ENCODE data around the gene CCDC183. TPM values are rescaled to one million over a fixed set of nuclear protein-coding genes. Genes with fewer than 3 reads are reported as not detected.
"Not testable (repeated sequence)": the region's sequence is repeated elsewhere in the genome, so short reads cannot be mapped to it uniquely, and the experiment has no call there.

CCDC183 gene
- total and polyA plus RNA-seq, 4 donors: 0.38 to 4.6 (median 2.2) TPM

- no peaks in the 10 kb centered on the region for H3K36me3 ChIP-seq (ENCODE audit: control insufficient read depth in 4 of 4, insufficient read depth in 4 of 4, low read length in 4 of 4)
- peaks cover 0 to 9% (median 3%) of the 10 kb centered on the region in 4 donors for H3K9me3 ChIP-seq (ENCODE audit: control insufficient read depth in 4 of 4, insufficient read depth in 3 of 4, low read length in 3 of 4)
- H3K4me1 ChIP-seq (ENCODE audit: control insufficient read depth in 5 of 5, insufficient read depth in 5 of 5, low read length in 5 of 5): peaks cover 0 to 3% (median 0%) of the 10 kb centered on the region in 5 donors
- H3K27ac ChIP-seq (ENCODE audit: low read depth in 1 of 2, low read length in 1 of 2): no peak overlapping the region
- DNase-seq (no peak), ATAC-seq (ENCODE audit: insufficient read depth, low FRiP score) (no peak)
- H3K27me3 ChIP-seq (ENCODE audit: control insufficient read depth in 3 of 3, insufficient read depth in 3 of 3, low read length in 2 of 3): no peaks in the 10 kb centered on the region
- no peak overlapping the region for H3K9ac ChIP-seq (ENCODE audit: insufficient read depth in 1 of 2, low read length in 2 of 2)
- no peak for TF ChIP-seq CTCF (IDR thresholded peaks at IDR 0.05; ENCODE audit: control extremely low read depth, extremely low read depth)
- WGBS, 2 donors: 61 to 73% methylated on average over 15 to 17 of the region's 17 CpGs
- no peak overlapping the region for H3K4me3 ChIP-seq
Observed at GRCh38 chr9:136754059-136754572, 42.0 kb upstream of the CCDC183 start.

GRCh38 chr9:136754626-136755301 is 41.4 kb upstream of the CCDC183 start:
- no peak for ATAC-seq (ENCODE audit: insufficient read depth, low FRiP score)
- no peak for TF ChIP-seq CTCF (IDR thresholded peaks at IDR 0.05; ENCODE audit: control extremely low read depth, extremely low read depth)
- Histone ChIP-seq H3K4me3 (no peak overlapping the region), H3K27ac (ENCODE audit: low read depth in 1 of 2, low read length in 1 of 2) (no peak overlapping the region), H3K9me3 (ENCODE audit: control insufficient read depth in 4 of 4, insufficient read depth in 3 of 4, low read length in 3 of 4) (peaks cover 0 to 9% (median 3%) of the 10 kb centered on the region in 4 donors), H3K27me3 (ENCODE audit: control insufficient read depth in 3 of 3, insufficient read depth in 3 of 3, low read length in 2 of 3) (no peaks in the 10 kb centered on the region), H3K9ac (ENCODE audit: insufficient read depth in 1 of 2, low read length in 2 of 2) (no peak overlapping the region), H3K36me3 (ENCODE audit: control insufficient read depth in 4 of 4, insufficient read depth in 4 of 4, low read length in 4 of 4) (no peaks in the 10 kb centered on the region), H3K4me1 (ENCODE audit: control insufficient read depth in 5 of 5, insufficient read depth in 5 of 5, low read length in 5 of 5) (peaks cover 0 to 3% (median 0%) of the 10 kb centered on the region in 5 donors)
- DNase-seq: no peak
- 85 to 89% methylated on average over 24 of the region's 24 CpGs for WGBS, 2 donors

- DNase-seq; H3K9me3 ChIP-seq (ENCODE audit: control insufficient read depth in 4 of 4, insufficient read depth in 3 of 4, low read length in 3 of 4); H3K27ac ChIP-seq (ENCODE audit: low read depth in 1 of 2, low read length in 1 of 2); ATAC-seq (ENCODE audit: insufficient read depth, low FRiP score); H3K4me3 ChIP-seq; H3K27me3 ChIP-seq (ENCODE audit: control insufficient read depth in 3 of 3, insufficient read depth in 3 of 3, low read length in 2 of 3); H3K36me3 ChIP-seq (ENCODE audit: control insufficient read depth in 4 of 4, insufficient read depth in 4 of 4, low read length in 4 of 4); H3K4me1 ChIP-seq (ENCODE audit: control insufficient read depth in 5 of 5, insufficient read depth in 5 of 5, low read length in 5 of 5); H3K9ac ChIP-seq (ENCODE audit: insufficient read depth in 1 of 2, low read length in 2 of 2): not testable (repeated sequence)
- WGBS, 2 donors: 90 to 91% methylated on average over 22 of the region's 22 CpGs
Observed at GRCh38 chr9:136755302-136756133, 40.6 kb upstream of the CCDC183 start.

- no peak for ATAC-seq (ENCODE audit: insufficient read depth, low FRiP score)
- H3K4me3 ChIP-seq: no peak overlapping the region
- peaks cover 0 to 3% (median 0%) of the 10 kb centered on the region in 5 donors for H3K4me1 ChIP-seq (ENCODE audit: control insufficient read depth in 5 of 5, insufficient read depth in 5 of 5, low read length in 5 of 5)
- H3K9ac ChIP-seq (ENCODE audit: insufficient read depth in 1 of 2, low read length in 2 of 2): no peak overlapping the region
- no peak for DNase-seq
- peaks cover 0 to 9% (median 3%) of the 10 kb centered on the region in 4 donors for H3K9me3 ChIP-seq (ENCODE audit: control insufficient read depth in 4 of 4, insufficient read depth in 3 of 4, low read length in 3 of 4)
- 98 to 100% methylated on average over 4 of the region's 4 CpGs for whole genome bisulfite sequencing, 2 donors
- no peak overlapping the region for H3K27ac ChIP-seq (ENCODE audit: low read depth in 1 of 2, low read length in 1 of 2)
- H3K36me3 ChIP-seq (ENCODE audit: control insufficient read depth in 4 of 4, insufficient read depth in 4 of 4, low read length in 4 of 4): no peaks in the 10 kb centered on the region
- no peaks in the 10 kb centered on the region for H3K27me3 ChIP-seq (ENCODE audit: control insufficient read depth in 3 of 3, insufficient read depth in 3 of 3, low read length in 2 of 3)
- TF ChIP-seq CTCF (IDR thresholded peaks at IDR 0.05; ENCODE audit: control extremely low read depth, extremely low read depth): no peak
Observed at GRCh38 chr9:136756134-136756438, 40.1 kb upstream of the CCDC183 start.

All from lung (tissue), 12 donors.